ENCODE measurements around the gene EVX1. TPM values are rescaled to one million over a fixed set of nuclear protein-coding genes. Genes with fewer than 3 reads are reported as not detected.

The EVX1 gene
- polyA plus RNA-seq (ENCODE audit: insufficient read length), result not detected

GRCh38 chr7:27242555-27243339 lies at the start of gene EVX1:
EVX1 (plus strand) TSS chr7:27242802; CDS start chr7:27243031, 229 bp downstream.
- DNase-seq, result no peak

GRCh38 chr7:27193335-27194001 lies 49.1 kb upstream of the EVX1 start:
- no peak for DNase-seq

- DNase-seq, result no peak
Measured at GRCh38 chr7:27194002-27194352, 48.6 kb upstream of the EVX1 start.

GRCh38 chr7:27194686-27195379 lies 47.8 kb upstream of the EVX1 start:
- DNase-seq, result no peak

- no peak for DNase-seq
Measured at GRCh38 chr7:27196287-27196767, 46.3 kb upstream of the EVX1 start.

GRCh38 chr7:27197137-27198042 lies 45.2 kb upstream of the EVX1 start:
- DNase-seq, result no peak

- no peak for DNase-seq
Measured at GRCh38 chr7:27198138-27198841, 44.3 kb upstream of the EVX1 start.

- no peak for DNase-seq
Measured at GRCh38 chr7:27198871-27199801, 43.5 kb upstream of the EVX1 start.

GRCh38 chr7:27199849-27200760 lies 42.5 kb upstream of the EVX1 start, which contains the start of gene HOXA13:
HOXA13 (minus strand) TSS chr7:27200091; CDS start chr7:27200077, 14 bp downstream.
- no peak for DNase-seq

- DNase-seq, result no peak
Measured at GRCh38 chr7:27200761-27201579, 41.6 kb upstream of the EVX1 start.

GRCh38 chr7:27201580-27202017 lies 41.0 kb upstream of the EVX1 start:
- DNase-seq, result no peak

- no peak for DNase-seq
Measured at GRCh38 chr7:27202018-27202861, 40.4 kb upstream of the EVX1 start.

- DNase-seq, result no peak
Measured at GRCh38 chr7:27202862-27203134, 39.8 kb upstream of the EVX1 start.

GRCh38 chr7:27203365-27203953 lies 39.1 kb upstream of the EVX1 start:
- DNase-seq, result no peak

GRCh38 chr7:27203964-27204594 lies 38.5 kb upstream of the EVX1 start:
- no peak for DNase-seq

- no peak for DNase-seq
Measured at GRCh38 chr7:27204851-27205322, 37.7 kb upstream of the EVX1 start.

All from hindlimb muscle (tissue), 1 donor.